SHP77 (cell line): ENCODE data around the gene PHRF1.
"Not testable (repeated sequence)": the region's sequence is repeated elsewhere in the genome, so short reads cannot be mapped to it uniquely, and the experiment has no call there.

Experiments used
- DNase-seq, 2 experiments: peaks; one replicate each; lab custom pipeline; 2025; lab: John Stamatoyannopoulos, UW

PHRF1 gene

GRCh38 chr11:574031-574570 is 2.2 kb upstream of the PHRF1 start:
- not testable (repeated sequence) for DNase-seq

- DNase-seq, result no peak
Measured at GRCh38 chr11:574632-575312, 1.5 kb upstream of the PHRF1 start.

- peak; percentile 42 to 43 for DNase-seq
Measured at GRCh38 chr11:575313-575995, 816 bp upstream of the PHRF1 start.

- DNase-seq, result no peak
Measured at GRCh38 chr11:576811-577610, 741 bp downstream of the PHRF1 start.

- DNase-seq, result no peak
Measured at GRCh38 chr11:577611-577894, 1.3 kb downstream of the PHRF1 start.

GRCh38 chr11:578276-579035 is 2.2 kb downstream of the PHRF1 start:
- DNase-seq, result no peak

- no peak for DNase-seq
Measured at GRCh38 chr11:579830-580601, 3.7 kb downstream of the PHRF1 start.

- no peak for DNase-seq
Measured at GRCh38 chr11:581342-581741, 5.1 kb downstream of the PHRF1 start.

- DNase-seq, result no peak
Measured at GRCh38 chr11:581752-582151, 5.5 kb downstream of the PHRF1 start.

- DNase-seq, result no peak
Measured at GRCh38 chr11:584287-584686, 8.0 kb downstream of the PHRF1 start.

GRCh38 chr11:586376-587316 is 10.4 kb downstream of the PHRF1 start:
- DNase-seq, result no peak

- no peak for DNase-seq
Measured at GRCh38 chr11:587546-587945, 11.3 kb downstream of the PHRF1 start.

GRCh38 chr11:587978-588380 is 11.7 kb downstream of the PHRF1 start:
- DNase-seq, result no peak

- DNase-seq, result no peak
Measured at GRCh38 chr11:589798-590197, 13.5 kb downstream of the PHRF1 start.

GRCh38 chr11:590997-591396 is 14.7 kb downstream of the PHRF1 start:
- DNase-seq, result no peak

- no peak for DNase-seq
Measured at GRCh38 chr11:592501-592900, 16.2 kb downstream of the PHRF1 start.

GRCh38 chr11:592918-593317 is 16.6 kb downstream of the PHRF1 start:
- DNase-seq, result no peak

- no peak for DNase-seq
Measured at GRCh38 chr11:593347-593746, 17.1 kb downstream of the PHRF1 start.

- DNase-seq, result no peak
Measured at GRCh38 chr11:595400-595799, 19.1 kb downstream of the PHRF1 start.

GRCh38 chr11:596374-596773 is 20.1 kb downstream of the PHRF1 start:
- DNase-seq, result no peak
